Astrocyte (in vitro differentiated cells and primary cell): Measurements from ENCODE around the gene UAP1L1.

Experiments used
- CTCF ChIP-seq: IDR thresholded peaks from 2 replicates; pipeline ENCODE4 v1.5.1; 2011; ENCODE audit warnings: low read depth, mild to moderate bottlenecking, inconsistent platforms, low read length, moderate library complexity; ENCODE audit not compliant: insufficient read depth
- EZH2 ChIP-seq: IDR thresholded peaks from 2 replicates; pipeline ENCODE4 v1.6.1; 2012; ENCODE audit warnings: mild to moderate bottlenecking, low read length, inconsistent platforms; ENCODE audit not compliant: insufficient read depth

GRCh38 chr9:137078701-137079400 is 1.5 kb downstream of the UAP1L1 start:
- TF ChIP-seq EZH2: no peak
- TF ChIP-seq CTCF: no peak
